PC-3 (cell line): Measurements from ENCODE around the gene GLYAT. TPM values are rescaled to one million over a fixed set of nuclear protein-coding genes. Genes with fewer than 3 reads are reported as not detected.

Experiments
- ATAC-seq: fragments of 200-7000 bp; cut with Tn5 transposase; 2 replicates; pipeline ENCODE4 v1.9.1; 2020; ENCODE audit warnings: mild to moderate bottlenecking, moderate library complexity
- BruUV-seq: library from RNA; stranded (reverse); fragments of 400-500 nt; replicated peaks from 2 replicates; lab custom pipeline; 2021; lab: Mats Ljungman, UMichigan
- CTCF ChIA-PET: fragments of 300-600 bp; sonication (Branson Sonifier 250); formaldehyde crosslinking; loops from one replicate; lab custom pipeline; 2022; ENCODE audit warnings: antibody characterized with exemption; lab: Charles Lee
- POLR2A ChIA-PET: fragments of 300-600 bp; sonication (Branson Sonifier 250); formaldehyde crosslinking; loops from one replicate; lab custom pipeline; 2022; ENCODE audit warnings: antibody characterized with exemption; ENCODE audit not compliant: unreplicated experiment; lab: Charles Lee
- DNase-seq: peaks from one replicate; pipeline ENCODE4 v3.0.0-alpha.2; 2015
- H2AFZ ChIP-seq: fragments of 300-600 bp; sonication (generic); 2 replicates; pipeline ENCODE4 v1.6.0; 2016; ENCODE audit warnings: antibody characterized with exemption, low read length
- H3F3A ChIP-seq: fragments of 300-600 bp; sonication (generic); one replicate; pipeline ENCODE4 v1.6.0; 2017; ENCODE audit warnings: antibody characterized with exemption, low read length, control low read depth, mild to moderate bottlenecking; ENCODE audit not compliant: unreplicated experiment
- H3K27ac ChIP-seq: fragments of 300-600 bp; sonication (generic); 2 replicates; pipeline ENCODE4 v1.5.1; 2016; ENCODE audit warnings: mild to moderate bottlenecking, low read length
- H3K27me3 ChIP-seq: fragments of 300-600 bp; sonication (generic); 2 replicates; pipeline ENCODE4 v1.6.1; 2016; ENCODE audit warnings: low read length, mixed read lengths
- H3K36me3 ChIP-seq: fragments of 300-600 bp; sonication (generic); 2 replicates; pipeline ENCODE4 v1.6.1; 2016; ENCODE audit warnings: low read depth, mixed run types, low read length, mixed read lengths
- H3K4me1 ChIP-seq: fragments of 300-600 bp; sonication (generic); 2 replicates; pipeline ENCODE4 v1.5.1; 2016; ENCODE audit warnings: low read length; ENCODE audit not compliant: insufficient read depth
- H3K4me2 ChIP-seq: fragments of 300-600 bp; sonication (generic); 2 replicates; pipeline ENCODE4 v1.6.0; 2016; ENCODE audit warnings: low read length
- H3K4me3 ChIP-seq: fragments of 300-600 bp; sonication (generic); 2 replicates; pipeline ENCODE4 v1.5.1; 2016; ENCODE audit warnings: mild to moderate bottlenecking, low read length, mixed read lengths
- H3K79me2 ChIP-seq: fragments of 300-600 bp; sonication (generic); 2 replicates; pipeline ENCODE4 v1.6.1; 2017; ENCODE audit warnings: low read length, mixed read lengths
- H3K9ac ChIP-seq: fragments of 300-600 bp; sonication (generic); 2 replicates; pipeline ENCODE4 v1.6.0; 2016; ENCODE audit warnings: mild to moderate bottlenecking, low read length
- H3K9me2 ChIP-seq: fragments of 300-600 bp; sonication (generic); replicated peaks from 2 replicates; pipeline ENCODE4 v1.6.1; 2016; ENCODE audit warnings: mixed run types, low read length, mixed read lengths
- H3K9me3 ChIP-seq: fragments of 300-600 bp; sonication (generic); 2 replicates; pipeline ENCODE4 v1.6.1; 2016; ENCODE audit warnings: low read length, mixed read lengths
- H4K20me1 ChIP-seq: fragments of 300-600 bp; sonication (generic); 2 replicates; pipeline ENCODE4 v1.6.1; 2016; ENCODE audit warnings: low read length, mixed read lengths
- EZH2 ChIP-seq: fragments of 300-600 bp; sonication (generic); IDR thresholded peaks from one replicate; pipeline ENCODE4 v1.6.1; 2017; ENCODE audit warnings: antibody characterized with exemption, mild to moderate bottlenecking, low read length; ENCODE audit not compliant: unreplicated experiment
- EZH2phosphoT487 ChIP-seq: fragments of 300-600 bp; sonication (generic); IDR thresholded peaks from 2 replicates; pipeline ENCODE4 v1.6.1; 2018; ENCODE audit warnings: mild to moderate bottlenecking, antibody characterized with exemption, low read length, borderline replicate concordance
- intact Hi-C: fragments of 100-400 bp; cut with micrococcal nuclease; formaldehyde crosslinking; loops from 2 replicates; pipeline ENCODE4 v1.9.0; 2023
- total RNA-seq: library from RNA; depleted of rRNA; stranded (reverse); fragments of >200 nt; gene quantifications from 2 replicates; pipeline ENCODE4 v1.2.3, GENCODE V29; 2014
- TF ChIP-seq, protein P1 (sequence below): fragments of 300-600 bp; sonication (generic); conservative IDR thresholded peaks from 2 replicates; pipeline ENCODE4 v1.5.1; 2017; ENCODE audit warnings: antibody characterized with exemption, low read depth, mild to moderate bottlenecking, low read length

The GLYAT gene
- total RNA-seq, 1 experiment from 2014 or later: not detected

DNA sequence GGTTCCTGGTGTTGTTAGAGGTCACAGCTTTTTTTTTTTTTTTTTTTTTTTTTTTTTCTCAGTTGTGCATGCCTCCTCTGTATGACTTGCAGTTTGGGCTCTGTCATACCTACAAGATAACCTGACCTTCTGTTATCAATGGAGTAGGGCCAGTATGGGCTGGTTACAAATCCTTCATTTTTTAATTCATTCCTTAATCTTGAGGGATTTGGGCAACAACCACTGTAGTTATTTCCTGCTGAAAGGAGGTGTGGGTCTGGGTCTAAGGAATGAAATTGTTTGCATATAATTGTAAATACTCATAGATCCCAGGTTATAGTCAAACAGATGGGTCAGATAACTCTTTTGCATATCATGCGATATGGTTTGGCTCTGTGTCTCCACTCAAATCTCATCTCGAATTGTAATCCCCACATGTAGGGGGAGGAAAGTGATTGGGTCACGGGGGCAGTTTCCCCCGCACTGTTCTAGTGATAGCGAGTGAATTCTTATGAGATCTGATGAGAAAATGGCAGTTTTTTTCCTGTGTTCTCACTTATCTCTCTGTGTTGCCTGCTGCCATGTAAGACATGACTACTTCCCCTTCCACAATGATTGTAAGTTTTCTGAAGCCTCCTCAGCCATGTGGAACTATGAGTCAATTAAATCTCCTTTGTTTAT lies 14.1 kb upstream of the GLYAT start:
- ChIA-PET POLR2A (no interaction called here), CTCF (no interaction called here)
- H2AFZ ChIP-seq: no peak overlapping the region
- no peaks in the 10 kb centered on the region for H3K4me1 ChIP-seq
- no peaks in the 10 kb centered on the region for H3K9me2 ChIP-seq
- H3K4me2 ChIP-seq: no peak overlapping the region
- H4K20me1 ChIP-seq: no peaks in the 10 kb centered on the region
- no peaks in the 10 kb centered on the region for H3K36me3 ChIP-seq
- H3K9me3 ChIP-seq: peaks cover 9% of the 10 kb centered on the region; the same call in 1 of the 2 replicates
- H3K9ac ChIP-seq: no peak overlapping the region
- no peak for ATAC-seq
- BruUV-seq: no TSS peak
- H3K79me2 ChIP-seq: no peaks in the 10 kb centered on the region
- no peak overlapping the region for H3K4me3 ChIP-seq
- TF ChIP-seq EZH2phosphoT487 (no peak), EZH2 (no peak)
- TF ChIP-seq, protein P1, sequence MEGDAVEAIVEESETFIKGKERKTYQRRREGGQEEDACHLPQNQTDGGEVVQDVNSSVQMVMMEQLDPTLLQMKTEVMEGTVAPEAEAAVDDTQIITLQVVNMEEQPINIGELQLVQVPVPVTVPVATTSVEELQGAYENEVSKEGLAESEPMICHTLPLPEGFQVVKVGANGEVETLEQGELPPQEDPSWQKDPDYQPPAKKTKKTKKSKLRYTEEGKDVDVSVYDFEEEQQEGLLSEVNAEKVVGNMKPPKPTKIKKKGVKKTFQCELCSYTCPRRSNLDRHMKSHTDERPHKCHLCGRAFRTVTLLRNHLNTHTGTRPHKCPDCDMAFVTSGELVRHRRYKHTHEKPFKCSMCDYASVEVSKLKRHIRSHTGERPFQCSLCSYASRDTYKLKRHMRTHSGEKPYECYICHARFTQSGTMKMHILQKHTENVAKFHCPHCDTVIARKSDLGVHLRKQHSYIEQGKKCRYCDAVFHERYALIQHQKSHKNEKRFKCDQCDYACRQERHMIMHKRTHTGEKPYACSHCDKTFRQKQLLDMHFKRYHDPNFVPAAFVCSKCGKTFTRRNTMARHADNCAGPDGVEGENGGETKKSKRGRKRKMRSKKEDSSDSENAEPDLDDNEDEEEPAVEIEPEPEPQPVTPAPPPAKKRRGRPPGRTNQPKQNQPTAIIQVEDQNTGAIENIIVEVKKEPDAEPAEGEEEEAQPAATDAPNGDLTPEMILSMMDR: no peak
- no peak for DNase-seq
- H3K27me3 ChIP-seq: no peaks in the 10 kb centered on the region
- H3F3A ChIP-seq: no peaks in the 10 kb centered on the region
- no peak overlapping the region for H3K27ac ChIP-seq
- intact Hi-C loops: no loop called here

DNA sequence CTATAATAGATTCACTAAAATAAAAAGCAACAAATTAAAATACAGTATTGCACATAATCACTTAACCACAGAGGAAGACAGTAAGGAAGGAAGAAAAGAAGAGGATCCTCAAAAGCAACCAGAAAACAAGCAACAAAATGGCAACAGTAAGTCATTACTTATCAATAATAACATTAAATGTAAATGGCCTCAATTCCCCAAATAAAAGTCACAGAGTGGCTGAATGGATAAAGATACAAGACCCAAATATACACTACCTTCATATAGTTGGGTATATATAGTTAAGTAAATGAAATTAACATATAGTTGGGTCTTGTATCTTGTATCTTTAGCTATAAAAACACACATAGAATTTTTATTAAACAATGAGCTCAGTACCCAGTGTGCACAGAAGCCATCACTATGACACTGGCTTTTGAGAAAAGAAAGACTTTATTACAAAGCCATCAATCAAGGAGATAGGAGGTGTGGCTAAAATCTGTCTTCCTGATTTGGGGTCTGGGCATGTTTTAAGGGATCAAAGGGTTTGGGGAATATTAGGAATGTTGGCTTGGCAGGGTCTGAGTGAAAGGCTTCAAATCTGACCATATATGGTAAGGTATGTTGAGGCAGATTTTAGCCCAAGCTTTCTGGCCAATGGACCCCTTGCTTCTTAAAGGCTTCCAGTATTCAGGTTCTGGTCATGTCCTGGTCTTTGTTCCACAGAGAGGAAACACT lies 13.4 kb upstream of the GLYAT start:
- intact Hi-C loops: no loop called here
- CTCF ChIA-PET: no interaction called here
- H3K9ac ChIP-seq: no peak overlapping the region
- TF ChIP-seq EZH2phosphoT487 (no peak), EZH2 (no peak)
- TF ChIP-seq, protein P1: no peak
- ATAC-seq (no peak), DNase-seq (no peak)
- no peak overlapping the region for H3K4me2 ChIP-seq
- no peaks in the 10 kb centered on the region for H3K9me2 ChIP-seq
- no peak overlapping the region for H2AFZ ChIP-seq
- no peaks in the 10 kb centered on the region for H3K27me3 ChIP-seq
- H3K36me3 ChIP-seq: no peaks in the 10 kb centered on the region
- H3K79me2 ChIP-seq: no peaks in the 10 kb centered on the region
- no peaks in the 10 kb centered on the region for H3F3A ChIP-seq
- peaks cover 9% of the 10 kb centered on the region; the same call in 1 of the 2 replicates for H3K9me3 ChIP-seq
- H3K4me1 ChIP-seq: no peaks in the 10 kb centered on the region
- no peaks in the 10 kb centered on the region for H4K20me1 ChIP-seq
- H3K27ac ChIP-seq: no peak overlapping the region
- POLR2A ChIA-PET: no interaction called here
- no peak overlapping the region for H3K4me3 ChIP-seq
- no TSS peak for BruUV-seq
